Sigmoid colon (tissue), 7 donors: ENCODE data around the gene ERGIC3. TPM values are rescaled to one million over a fixed set of nuclear protein-coding genes. Genes with fewer than 3 reads are reported as not detected.

Experiments used
- DNase-seq: peaks from one replicate; pipeline ENCODE4 v3.0.0-alpha.2; 2019
- H3K27ac ChIP-seq, 4 donors: fragments of 200-600 bp; sonication (generic); one replicate each; pipeline ENCODE4 v1.5.1; 2016 to 2019; ENCODE audit warnings: mild to moderate bottlenecking in 1 of 4
- H3K27me3 ChIP-seq, 3 donors: fragments of 200-600 bp; sonication (generic); one replicate each; pipeline ENCODE4 v1.5.1; 2019; ENCODE audit warnings: mild to moderate bottlenecking in 1 of 3
- H3K36me3 ChIP-seq, 4 donors: fragments of 200-600 bp; sonication (generic); one replicate each; pipeline ENCODE4 v1.5.1; 2016 to 2019
- H3K4me1 ChIP-seq, 4 donors: fragments of 200-600 bp; sonication (generic); one replicate each; pipeline ENCODE4 v1.5.1; 2017 to 2019
- H3K4me3 ChIP-seq, 4 donors: fragments of 200-600 bp; sonication (generic); one replicate each; pipeline ENCODE4 v1.5.1; 2017 to 2019; ENCODE audit warnings: mild to moderate bottlenecking in 2 of 4, moderate library complexity in 1 of 4
- H3K9me3 ChIP-seq, 4 donors: fragments of 200-600 bp in 3 of 4; sonication (generic) in 3 of 4; one replicate each; pipeline versions ENCODE4 v1.5.1 to v1.6.1; 2013 to 2019
- EP300 ChIP-seq, 4 donors: sonication (generic); formaldehyde crosslinking; IDR thresholded peaks; one replicate each; pipeline ENCODE4 v1.6.1; 2017; ENCODE audit warnings: antibody characterized with exemption in 4 of 4
- POLR2A ChIP-seq, 2 donors: fragments of 450-650 bp; IDR thresholded peaks; one replicate each; pipeline ENCODE4 v1.6.1; 2016; ENCODE audit warnings: antibody characterized with exemption in 2 of 2, mild to moderate bottlenecking in 2 of 2, moderate library complexity in 2 of 2
- POLR2AphosphoS5 ChIP-seq, 4 donors: sonication (generic); formaldehyde crosslinking; IDR thresholded peaks; one replicate each; pipeline ENCODE4 v1.6.1; 2017; ENCODE audit warnings: antibody characterized with exemption in 4 of 4
- WGBS, 2 donors: extraction: QIAGEN DNeasy Blood & Tissue Kit; methylation state at CpG; one replicate each; pipeline ENCODE4 v1.1.7; 2013; 5-methylcytosine and 5-hydroxymethylcytosine counted together
- intact Hi-C: fragments of 100-400 bp; cut with DNase I; formaldehyde crosslinking; loops from one replicate; pipeline ENCODE4 v1.15.1; 2023
- polyA plus RNA-seq, 3 donors: library from polyadenylated mRNA; stranded (reverse); fragments of 200-250 nt; gene quantifications; one replicate each; pipeline ENCODE4 v1.2.3, GENCODE V29; 2013
- small RNA-seq, 3 donors: library from RNA; depleted of rRNA; stranded (forward); fragments of <200 nt; gene quantifications; one replicate each; pipeline ENCODE3, GENCODE V24; 2016
- total RNA-seq, 4 donors: library from RNA; depleted of rRNA; stranded (reverse); fragments of >200 nt; gene quantifications; one replicate each; pipeline ENCODE4 v1.1.0, GENCODE V29; 2016
- donor health status: healthy with polysubstance abuse.
- donor health status: Bipolar disorder and iron deficiency.
- donor health status: healthy.

Gene ERGIC3
- total and polyA plus RNA-seq, 7 donors: 113 to 230 (median 184) TPM

DNA sequence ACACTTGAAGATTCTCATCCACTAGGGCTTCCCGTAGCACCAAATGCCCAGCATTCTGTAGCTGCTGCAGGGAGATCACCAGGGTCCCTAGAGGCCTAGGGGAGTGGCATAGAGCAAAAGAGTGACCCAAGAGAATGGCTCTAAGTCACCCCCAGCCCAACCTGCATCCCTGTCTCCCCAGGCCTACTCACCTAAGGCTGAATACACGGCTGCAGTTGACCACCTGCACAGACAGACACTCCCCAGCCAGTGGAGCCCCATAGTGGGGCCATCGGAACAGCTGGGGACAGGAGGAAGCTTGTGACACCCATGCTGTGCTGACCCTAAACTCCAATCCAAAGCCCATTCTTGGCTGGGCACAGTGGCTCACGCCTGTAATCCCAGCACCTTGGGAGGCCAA is 64.2 kb downstream of the ERGIC3 start:
- intact Hi-C loops: no loop called here
- WGBS, 2 donors: 90 to 91% methylated on average over 4 of the region's 4 CpGs
- Histone ChIP-seq H3K4me3 (no peak overlapping the region), H3K27ac (no peak overlapping the region), H3K9me3 (no peaks in the 10 kb centered on the region), H3K27me3 (peaks cover 0 to 4% (median 0%) of the 10 kb centered on the region in 3 donors), H3K4me1 (peaks cover 0 to 11% (median 11%) of the 10 kb centered on the region in 4 donors), H3K36me3 (no peaks in the 10 kb centered on the region)
- peak; percentile 39 for DNase-seq
- no peak for TF ChIP-seq POLR2A (IDR thresholded peaks at IDR 0.05)
- no peak for TF ChIP-seq POLR2AphosphoS5 (IDR thresholded peaks at IDR 0.05)
- TF ChIP-seq EP300 (IDR thresholded peaks at IDR 0.05): no peak

Small RNA genes lying within 50 kb of the gene (small RNA-seq; reads per million reads assigned to genes)
- gene RPL37P1: 0 reads per million in 3 donors

Other genes starting within 250 kb of the ERGIC3 start
- gene FAM83C, start 249.7 kb upstream of the ERGIC3 start, total RNA-seq: not detected
- gene FAM83C, start 249.7 kb upstream of the ERGIC3 start, polyA plus RNA-seq: under 1 TPM in 2 of 3 donors, not detected in 1; under 0.01 to 0.03 TPM
- gene UQCC1, start 130.1 kb upstream of the ERGIC3 start, total RNA-seq: 10 to 100 TPM; 28.9 to 56.0 (median 37.5) TPM
- 10 to 100 TPM; 15.6 to 41.2 (median 33.3) TPM for gene UQCC1, start 130.1 kb upstream of the ERGIC3 start, polyA plus RNA-seq
- 1 to 10 TPM in 3 of 4 donors, under 1 TPM in 1; 0.82 to 2.8 (median 1.3) TPM for gene GDF5, start 103.8 kb upstream of the ERGIC3 start, total RNA-seq
- gene GDF5, start 103.8 kb upstream of the ERGIC3 start, polyA plus RNA-seq: under 1 TPM in 1 of 3 donors, not detected in 2; 0.74 TPM
- 10 to 100 TPM; 12.8 to 35.2 (median 16.5) TPM for gene CEP250, start 86.5 kb upstream of the ERGIC3 start, total RNA-seq
- 10 to 100 TPM in 1 of 3 donors, 1 to 10 TPM in 2; 6.6 to 20.7 (median 9.7) TPM for gene CEP250, start 86.5 kb upstream of the ERGIC3 start, polyA plus RNA-seq
- gene C20orf173, start 12.4 kb upstream of the ERGIC3 start, total RNA-seq: not detected
- not detected for gene C20orf173, start 12.4 kb upstream of the ERGIC3 start, polyA plus RNA-seq
- 10 to 100 TPM in 1 of 4 donors, 1 to 10 TPM in 3; 3.3 to 10.5 (median 4.6) TPM for gene SPAG4, start 73.8 kb downstream of the ERGIC3 start, total RNA-seq
- gene SPAG4, start 73.8 kb downstream of the ERGIC3 start, polyA plus RNA-seq: 1 to 10 TPM in 2 of 3 donors, not detected in 1; 4.1 to 4.2 TPM
- gene CPNE1, start 122.8 kb downstream of the ERGIC3 start, total RNA-seq: 100 to 1,000 TPM in 2 of 4 donors, 10 to 100 TPM in 2; 56.5 to 156 (median 90.1) TPM
- gene CPNE1, start 122.8 kb downstream of the ERGIC3 start, polyA plus RNA-seq: 100 to 1,000 TPM in 1 of 3 donors, 10 to 100 TPM in 2; 71.5 to 118 (median 76.8) TPM
- gene RBM12, start 122.8 kb downstream of the ERGIC3 start, total RNA-seq: 10 to 100 TPM; 24.6 to 26.4 (median 25.7) TPM
- gene RBM12, start 122.8 kb downstream of the ERGIC3 start, polyA plus RNA-seq: 10 to 100 TPM; 10.2 to 23.1 (median 12.0) TPM
- 10 to 100 TPM; 25.2 to 39.2 (median 32.3) TPM for gene NFS1, start 157.3 kb downstream of the ERGIC3 start, total RNA-seq
- 10 to 100 TPM; 19.0 to 29.8 (median 19.2) TPM for gene NFS1, start 157.3 kb downstream of the ERGIC3 start, polyA plus RNA-seq
- 100 to 1,000 TPM; 206 to 512 (median 398) TPM for gene ROMO1, start 157.3 kb downstream of the ERGIC3 start, total RNA-seq
- gene ROMO1, start 157.3 kb downstream of the ERGIC3 start, polyA plus RNA-seq: 100 to 1,000 TPM; 332 to 621 (median 592) TPM
- gene RBM39, start 200.2 kb downstream of the ERGIC3 start, total RNA-seq: 100 to 1,000 TPM; 281 to 408 (median 296) TPM
- 100 to 1,000 TPM in 1 of 3 donors, 10 to 100 TPM in 2; 68.2 to 166 (median 94.9) TPM for gene RBM39, start 200.2 kb downstream of the ERGIC3 start, polyA plus RNA-seq
- gene PHF20, start 229.9 kb downstream of the ERGIC3 start, total RNA-seq: 10 to 100 TPM; 41.0 to 49.7 (median 45.5) TPM
- gene PHF20, start 229.9 kb downstream of the ERGIC3 start, polyA plus RNA-seq: 10 to 100 TPM; 10.8 to 25.6 (median 17.6) TPM